Uterus (tissue), 2 donors: ENCODE measurements around the gene UBAP1.

Source experiments
- CTCF ChIP-seq, 4 experiments: fragments of 200-600 bp in 2 of 4; fragments of 450-650 bp in 2 of 4; sonication (generic) in 2 of 4; IDR thresholded peaks; one replicate each; pipeline ENCODE4 v1.5.1; 2016 to 2019; ENCODE audit warnings: antibody characterized with exemption in 4 of 4, mild to moderate bottlenecking in 2 of 4, moderate library complexity in 1 of 4
- POLR2A ChIP-seq, 2 donors: fragments of 450-650 bp; IDR thresholded peaks; one replicate each; pipeline ENCODE4 v1.6.1; 2016; ENCODE audit warnings: antibody characterized with exemption in 2 of 2, mild to moderate bottlenecking in 1 of 2, moderate library complexity in 1 of 2

GRCh38 chr9:34242830-34243229, 64.0 kb downstream of the UBAP1 start:
- no peak for TF ChIP-seq CTCF (IDR thresholded peaks at IDR 0.05)
- no peak for TF ChIP-seq POLR2A (IDR thresholded peaks at IDR 0.05)
